HG02798 (cell line): Measurements from ENCODE around the gene HSPA12B.

Experiments
- ATAC-seq: cut with Tn5 transposase; IDR thresholded peaks from one replicate; pipeline ENCODE4 v1.9.1; 2021; ENCODE audit warnings: mild to moderate bottlenecking; ENCODE audit not compliant: unreplicated experiment, poor library complexity

HSPA12B gene

DNA sequence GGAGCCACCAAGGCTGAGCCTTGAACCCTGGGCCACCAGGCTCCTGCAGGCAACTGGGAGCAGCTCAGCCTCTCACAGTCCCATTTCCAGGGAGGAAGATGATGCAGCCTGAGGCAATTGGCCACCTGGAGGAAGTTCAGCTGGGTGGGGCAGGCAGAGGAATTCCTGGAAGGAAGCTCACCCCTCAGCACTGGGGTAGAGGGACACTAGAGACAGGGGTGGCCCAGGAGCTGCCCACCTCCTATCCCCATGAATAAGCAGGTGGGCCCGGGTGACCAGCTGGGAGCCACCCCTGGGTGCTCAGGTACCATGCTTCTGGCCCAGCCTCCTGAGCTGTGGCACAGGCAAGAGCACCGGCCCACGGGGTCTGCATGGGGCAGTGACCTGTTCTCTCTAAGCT is 3.6 kb upstream of the HSPA12B start:
- ATAC-seq: no peak

DNA sequence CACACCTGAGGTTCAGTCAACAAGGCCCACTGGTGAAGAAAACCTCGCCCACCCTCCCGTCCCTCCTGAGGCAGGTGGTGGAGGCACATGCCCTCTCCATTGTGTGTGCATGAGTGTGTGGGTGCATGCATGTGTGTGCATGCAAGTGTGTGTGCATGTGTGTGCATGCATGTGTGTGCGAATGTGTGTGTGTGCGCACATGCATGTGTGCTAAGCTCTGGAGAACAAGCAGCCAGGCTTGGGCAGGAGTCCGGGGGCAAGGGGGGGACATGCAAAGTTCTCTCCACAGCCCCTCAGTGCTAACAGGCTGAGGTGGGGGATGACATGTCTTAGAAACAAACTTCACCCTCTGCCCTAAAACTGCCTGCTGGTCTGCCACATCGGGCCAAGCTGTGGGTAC is 3.1 kb upstream of the HSPA12B start:
- ATAC-seq: no peak

DNA sequence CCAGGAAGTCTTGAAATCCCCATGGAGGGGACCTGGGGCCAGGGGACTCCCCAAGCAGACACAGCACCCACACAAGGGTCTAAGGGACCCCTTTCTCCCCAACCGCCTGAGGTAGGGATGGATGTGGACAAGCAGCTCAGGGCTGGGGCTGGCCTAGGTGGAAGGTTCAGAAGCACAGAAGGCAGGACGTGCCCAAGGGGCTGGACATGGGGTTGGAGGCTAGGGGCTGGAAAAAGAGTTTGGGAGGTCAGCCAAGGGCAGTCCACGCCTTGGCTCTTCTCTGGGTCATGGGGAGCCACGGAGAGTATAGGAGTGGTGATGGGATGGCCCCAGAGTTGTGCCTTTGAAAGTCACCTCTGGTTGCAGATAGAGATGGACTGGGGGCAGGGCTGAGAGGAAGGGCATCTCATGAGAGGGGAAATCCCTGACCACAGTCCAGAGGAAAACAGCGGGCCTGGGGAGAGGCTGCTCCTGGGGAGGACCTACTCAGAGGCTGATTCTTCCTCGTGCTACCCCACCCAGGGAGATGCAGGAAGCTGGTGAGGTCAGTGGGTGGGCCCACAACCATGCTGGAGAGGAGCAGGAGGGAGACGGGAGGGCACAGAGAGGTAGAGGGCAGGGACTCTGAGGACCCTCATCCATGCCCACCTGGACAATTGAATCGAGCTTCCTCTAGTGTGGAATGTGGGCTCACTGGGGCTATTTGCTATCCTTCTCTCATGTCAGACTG is 2.5 kb upstream of the HSPA12B start:
- no peak for ATAC-seq

DNA sequence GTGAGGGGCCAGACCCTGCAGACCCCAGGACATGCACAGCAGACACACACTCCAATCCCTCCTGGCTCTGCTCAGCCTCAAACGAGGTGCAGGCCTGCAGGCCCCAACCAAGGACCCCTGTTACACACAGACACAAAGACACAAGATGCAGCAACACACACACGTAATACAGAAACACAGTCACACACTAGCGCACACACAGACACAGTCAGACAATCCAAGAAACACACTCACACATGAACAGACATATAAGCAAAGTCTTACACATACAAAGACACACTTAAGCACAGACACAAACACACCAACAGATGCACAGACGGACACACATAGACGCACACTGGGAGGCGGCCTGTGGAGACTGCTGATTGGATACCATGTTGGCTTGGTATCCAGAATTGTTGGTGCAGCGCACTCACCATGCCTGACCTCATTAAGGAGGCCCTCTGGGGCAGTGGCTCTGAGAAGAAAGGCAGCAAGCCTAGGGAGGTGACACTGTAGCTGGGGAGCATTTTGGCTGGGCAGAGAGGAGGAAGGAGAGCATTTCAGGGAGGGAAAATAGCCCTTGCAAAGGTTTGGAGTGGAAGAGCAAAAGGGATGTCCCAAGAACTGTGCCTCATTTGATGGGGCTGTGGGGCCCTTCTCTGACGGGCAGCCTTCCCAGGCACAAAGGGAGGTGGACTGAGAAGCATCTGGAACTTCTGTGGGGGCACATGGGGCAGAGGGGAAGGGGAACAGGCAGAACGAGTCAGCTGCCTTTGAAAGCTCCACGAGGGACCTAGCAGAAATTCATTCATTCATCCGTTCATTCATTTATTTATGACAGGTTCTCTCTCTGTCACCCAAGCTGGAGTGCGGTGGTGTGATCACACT is 1.4 kb upstream of the HSPA12B start:
- ATAC-seq: no peak

DNA sequence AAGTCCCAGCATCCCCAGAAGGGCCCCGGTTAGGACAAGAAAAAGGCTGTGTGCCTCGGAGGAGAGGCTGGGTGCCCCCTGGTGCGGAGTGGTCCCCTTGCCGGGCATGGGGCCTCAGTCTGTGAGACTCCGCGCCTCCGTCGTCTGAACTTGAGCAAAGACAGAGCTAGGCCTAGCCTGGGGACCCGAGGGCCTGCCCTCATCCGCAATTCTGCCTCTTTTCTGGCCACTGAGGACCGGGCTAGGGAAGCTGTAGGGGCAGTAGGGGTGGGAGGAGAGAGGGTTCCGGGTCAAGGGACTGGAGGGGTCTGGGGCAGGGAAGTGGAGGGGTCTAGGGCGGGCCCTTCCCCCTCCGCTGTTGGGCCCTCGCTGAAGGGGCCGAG is 550 bp upstream of the HSPA12B start:
- no peak for ATAC-seq

DNA sequence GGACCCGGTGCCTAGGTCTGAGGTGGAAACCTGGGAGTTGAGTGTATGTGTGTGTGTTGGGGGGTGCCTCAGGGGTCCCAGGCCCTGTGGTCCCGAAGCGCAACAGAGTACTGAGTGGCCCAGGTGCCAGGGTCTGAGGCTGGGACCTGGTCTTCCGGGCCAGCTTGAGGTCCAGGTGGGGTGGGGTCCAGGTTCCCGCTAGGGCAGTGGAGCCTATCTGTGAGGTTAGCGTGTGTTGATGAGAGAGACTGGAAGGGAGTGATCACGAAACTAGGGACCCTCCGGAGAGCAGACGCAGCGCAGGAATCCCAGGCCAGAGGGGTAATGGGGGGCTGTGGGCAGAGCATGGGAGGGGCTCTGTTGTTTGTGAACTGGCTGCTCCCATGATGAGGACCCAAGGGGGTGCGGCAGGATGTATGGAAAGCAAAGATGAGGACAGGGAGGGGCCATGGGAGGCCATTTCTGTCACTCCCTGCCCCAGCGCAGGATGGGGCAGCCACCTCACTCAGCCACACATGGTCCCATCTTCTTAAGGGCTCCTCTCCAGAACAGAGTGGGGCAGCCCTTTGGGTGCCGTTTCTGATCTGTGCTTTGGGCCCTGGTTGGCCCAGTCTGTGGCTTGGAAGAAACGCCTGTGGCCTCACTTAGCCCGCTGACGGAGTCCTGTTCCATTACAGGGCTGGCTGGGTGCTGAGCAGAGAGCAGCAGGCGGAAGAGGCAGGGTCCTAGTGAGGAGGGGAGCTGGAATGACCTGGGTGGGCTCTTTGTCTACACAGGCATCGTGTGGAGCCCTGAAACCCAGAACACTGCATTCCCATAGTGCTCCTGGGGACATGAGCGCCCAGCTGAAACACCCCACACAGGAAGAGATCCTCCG is 872 bp downstream of the HSPA12B start:
- no peak for ATAC-seq

DNA sequence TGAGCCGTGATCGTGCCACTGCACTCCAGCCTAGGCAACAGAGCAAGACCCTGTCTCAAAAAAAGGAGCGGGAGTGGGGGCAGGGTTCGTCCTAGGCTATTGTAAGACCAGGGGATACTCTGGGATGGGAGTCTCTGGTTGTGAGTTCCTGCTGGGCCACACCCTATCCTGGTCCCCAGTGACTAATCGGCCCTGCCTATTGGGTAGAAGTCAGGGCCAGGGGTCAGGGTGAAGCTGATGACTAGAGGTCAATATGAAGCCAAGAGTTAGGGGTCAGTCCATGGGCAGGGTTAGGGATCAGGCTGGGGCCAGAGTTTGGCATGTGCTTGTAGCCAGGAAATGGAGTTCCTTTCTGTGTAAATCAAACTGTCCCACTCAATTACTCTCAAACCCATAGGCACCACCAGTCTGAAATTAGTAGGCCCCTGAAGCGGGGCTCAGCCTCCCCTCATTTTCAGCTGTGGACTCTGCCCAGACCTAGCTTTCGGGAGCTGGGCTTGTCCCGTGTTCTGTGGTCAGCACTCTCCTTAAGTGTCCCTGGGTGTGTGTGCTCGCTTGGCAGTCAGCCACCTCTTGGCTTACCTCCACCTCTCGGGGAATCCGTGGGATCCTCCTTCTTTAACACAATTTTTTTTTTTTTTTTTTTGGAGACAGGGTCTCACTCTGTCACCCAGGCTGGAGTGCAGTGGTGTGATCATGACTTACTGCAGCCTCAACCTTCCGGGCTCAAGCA is 1.8 kb downstream of the HSPA12B start:
- no peak for ATAC-seq

DNA sequence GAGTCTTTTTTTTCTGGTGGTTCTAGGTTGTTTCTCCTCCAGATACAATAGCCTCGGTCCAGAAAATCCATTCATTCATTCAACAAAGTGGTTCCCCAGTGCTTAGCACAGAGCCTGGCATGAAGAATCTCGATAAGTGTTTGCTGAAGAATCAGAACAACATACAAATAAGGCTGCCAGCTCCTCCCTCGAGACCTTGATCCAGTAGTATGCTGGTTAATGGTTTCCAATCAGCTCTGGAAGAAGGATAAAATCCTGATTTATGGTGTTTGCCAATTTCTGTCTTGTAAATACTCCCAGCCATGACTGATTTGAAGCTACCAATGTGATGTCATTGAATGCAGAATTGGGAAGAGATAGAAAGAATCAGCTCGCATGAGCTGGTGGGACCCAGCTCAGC is 3.3 kb downstream of the HSPA12B start:
- ATAC-seq: no peak

DNA sequence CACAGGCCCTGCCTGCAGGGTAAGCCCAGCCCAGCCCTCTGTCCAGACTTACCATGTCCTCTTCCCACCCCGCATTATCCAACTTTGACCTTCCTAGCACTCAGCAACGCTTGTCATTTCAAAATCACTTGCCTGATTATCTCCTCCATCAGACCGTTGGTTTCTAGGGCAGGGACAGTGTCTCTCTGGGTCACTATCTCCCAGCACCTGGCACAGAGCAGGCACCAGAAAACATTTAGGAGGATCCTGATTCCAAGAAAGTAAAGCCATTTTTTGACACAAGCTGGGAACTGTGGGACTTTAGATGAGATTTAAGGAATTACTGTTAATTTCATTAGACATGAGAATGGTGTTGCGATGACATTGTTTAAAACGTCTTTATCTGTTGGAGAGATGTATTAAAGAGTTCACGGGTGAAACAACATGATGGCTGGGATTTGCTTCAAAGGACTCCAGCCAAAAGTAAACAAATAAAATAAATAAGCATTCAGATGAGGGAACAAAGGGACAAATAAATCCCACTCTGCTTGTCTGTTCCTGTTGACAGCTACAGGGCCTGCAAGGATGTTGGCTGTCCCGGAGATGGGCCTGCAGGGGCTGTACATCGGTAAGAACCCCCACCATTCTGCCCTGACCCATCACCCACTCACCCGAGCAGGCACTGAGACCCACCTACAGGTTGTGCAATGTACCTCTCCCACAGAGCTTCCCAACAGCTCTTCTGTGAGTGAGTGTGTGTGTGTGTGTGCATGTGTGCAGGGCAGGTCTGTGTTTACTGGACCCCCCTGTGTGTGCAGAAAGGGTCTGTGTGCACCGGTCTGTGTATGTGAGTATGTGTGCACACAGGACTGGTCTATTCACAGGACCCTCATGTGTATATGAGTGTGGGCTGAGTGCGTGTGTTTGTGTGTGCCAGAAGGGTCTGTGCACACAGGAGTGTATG is 5.9 kb downstream of the HSPA12B start:
- ATAC-seq: no peak

DNA sequence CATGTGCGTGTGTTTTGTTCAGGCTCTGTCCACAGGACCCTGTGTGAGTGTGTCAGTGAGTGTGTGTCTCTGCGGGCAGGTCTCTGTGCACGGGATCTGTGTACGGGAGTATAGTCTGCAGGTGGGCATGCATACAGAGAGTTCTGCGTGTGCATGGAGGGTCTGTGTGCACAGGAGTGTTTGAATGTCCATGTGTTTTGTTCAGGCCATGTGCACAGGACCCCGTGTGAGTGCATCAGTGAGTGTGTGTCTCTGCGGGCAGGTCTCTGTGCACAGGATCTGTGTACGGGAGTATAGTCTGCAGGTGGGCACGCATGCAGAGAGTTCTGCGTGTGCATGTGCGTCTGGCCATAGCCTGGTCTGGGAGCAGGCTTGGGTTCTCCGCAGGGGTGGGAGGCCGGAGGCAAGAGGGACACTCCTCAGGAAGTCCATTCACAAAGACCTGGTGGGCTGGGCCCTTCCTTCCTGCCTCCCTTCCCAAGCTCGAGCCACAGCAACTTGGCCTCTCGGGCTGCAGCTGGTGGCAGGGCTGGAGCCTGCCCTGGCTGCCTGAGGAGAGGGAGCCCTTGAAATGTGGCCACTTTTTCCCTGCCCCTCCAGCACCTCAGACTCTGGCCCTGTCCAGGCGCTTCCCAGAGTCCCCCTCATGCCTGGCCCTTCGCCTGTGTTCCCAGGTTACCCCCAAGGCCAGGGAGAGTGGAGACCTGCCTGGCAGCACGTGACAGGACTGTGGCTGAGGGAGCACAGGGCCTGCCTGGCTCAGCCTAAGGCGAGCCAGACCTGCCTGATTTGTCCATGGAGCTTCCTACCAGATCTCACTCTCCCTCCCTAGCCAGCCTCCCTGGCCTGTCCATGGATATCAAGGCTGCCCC is 6.8 kb downstream of the HSPA12B start:
- ATAC-seq: no peak

DNA sequence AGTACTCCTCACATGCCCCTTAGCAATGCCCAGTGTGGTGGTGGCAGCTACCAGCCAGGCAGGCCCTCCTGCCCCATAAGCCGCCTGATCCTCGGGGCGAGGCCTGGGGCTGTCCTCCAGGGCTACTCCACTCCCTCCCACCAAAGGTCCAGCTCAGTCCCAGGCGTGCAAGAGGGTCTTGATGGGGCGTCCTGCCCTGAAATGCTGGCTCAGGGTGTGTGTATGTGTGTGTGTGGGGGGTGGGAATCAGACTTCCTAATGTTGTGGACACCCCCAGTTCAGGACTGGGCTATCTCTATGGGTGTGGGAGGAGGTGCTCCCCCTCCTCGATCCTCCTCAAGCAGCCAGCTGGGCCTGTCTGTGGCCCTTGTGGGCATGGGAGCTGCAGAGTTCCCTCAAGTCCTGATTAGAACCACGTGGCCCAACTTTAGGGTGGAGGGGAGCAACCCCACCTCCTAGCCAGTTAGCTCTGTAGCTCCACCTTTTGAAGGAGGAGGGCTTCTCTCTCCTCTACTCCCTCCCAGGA is 7.5 kb downstream of the HSPA12B start:
- no peak for ATAC-seq

DNA sequence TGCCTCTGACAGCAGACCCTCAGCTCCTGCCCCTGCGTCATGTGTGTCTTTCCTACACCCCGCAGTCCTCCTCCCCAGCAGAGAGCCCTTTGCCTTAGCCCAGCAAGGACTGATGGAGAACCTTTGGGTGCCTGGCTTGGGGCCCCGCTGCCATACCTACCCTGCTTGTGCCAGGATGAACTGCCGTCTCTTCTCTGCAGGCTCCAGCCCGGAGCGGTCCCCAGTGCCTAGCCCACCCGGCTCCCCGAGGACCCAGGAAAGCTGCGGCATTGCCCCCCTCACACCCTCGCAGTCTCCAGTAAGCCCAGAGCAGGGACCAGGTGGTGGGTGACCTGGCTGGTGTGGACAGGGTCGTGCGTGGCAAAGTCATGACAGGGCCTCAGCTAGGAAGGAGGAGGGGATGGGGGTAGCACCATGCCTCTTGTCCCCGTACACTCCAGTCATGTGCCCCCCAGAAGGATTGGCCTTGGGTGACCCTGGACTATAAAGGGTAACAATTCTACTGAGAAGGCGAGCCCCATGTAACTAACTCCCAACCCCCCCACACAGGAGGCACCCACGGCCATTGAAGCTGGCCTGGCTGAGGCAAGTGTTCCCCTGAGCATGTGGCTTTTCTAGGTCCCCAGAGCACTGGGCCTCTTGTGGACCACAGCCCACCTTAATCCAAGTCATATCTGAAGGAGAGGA is 8.3 kb downstream of the HSPA12B start:
- no peak for ATAC-seq

DNA sequence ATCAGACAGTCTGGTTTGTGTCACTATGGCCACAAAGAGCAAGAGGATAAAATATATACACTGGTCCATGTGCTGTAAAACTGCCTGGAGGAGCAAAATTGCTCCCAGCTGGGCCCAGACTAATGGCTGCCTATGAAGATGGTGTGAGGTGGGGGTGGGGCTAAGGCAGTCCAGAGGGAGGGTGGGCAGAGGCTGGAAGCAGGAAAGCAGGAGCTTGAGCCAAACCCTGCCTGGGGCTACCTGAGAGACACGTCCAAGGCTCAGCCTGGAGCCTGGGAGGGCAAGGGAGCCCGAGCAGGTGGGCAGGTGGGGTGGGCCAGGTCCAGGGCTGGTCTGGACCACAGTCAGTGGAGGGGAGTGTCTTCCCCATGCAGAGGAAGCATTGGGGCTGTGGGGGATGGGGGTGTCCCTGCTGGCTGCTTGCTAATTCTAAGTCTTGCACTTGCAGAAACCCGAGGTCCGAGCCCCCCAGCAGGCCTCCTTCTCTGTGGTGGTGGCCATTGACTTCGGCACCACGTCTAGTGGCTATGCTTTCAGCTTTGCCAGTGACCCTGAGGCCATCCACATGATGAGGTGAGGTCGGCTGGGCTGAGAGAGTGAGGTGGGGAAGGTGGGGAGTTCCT is 9.5 kb downstream of the HSPA12B start:
- ATAC-seq: no peak

DNA sequence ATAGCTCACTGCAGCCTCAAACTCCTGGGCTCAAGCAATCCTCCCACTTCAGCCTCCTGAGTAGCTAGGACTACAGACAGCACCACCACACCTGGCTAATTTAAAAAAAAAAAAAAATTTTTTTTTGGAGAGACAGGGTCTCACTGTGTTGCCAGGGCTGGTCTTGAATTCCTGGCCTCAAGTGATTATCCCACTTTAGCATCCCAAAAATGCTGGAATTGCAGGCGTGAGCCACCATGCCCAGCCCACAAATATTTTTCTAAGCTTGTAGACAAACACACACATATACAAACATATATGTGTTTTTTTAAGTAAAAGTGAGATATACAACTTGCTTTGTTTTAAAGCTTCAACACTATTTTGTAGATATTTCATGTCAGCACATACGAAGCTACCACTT is 10.8 kb downstream of the HSPA12B start:
- no peak for ATAC-seq

DNA sequence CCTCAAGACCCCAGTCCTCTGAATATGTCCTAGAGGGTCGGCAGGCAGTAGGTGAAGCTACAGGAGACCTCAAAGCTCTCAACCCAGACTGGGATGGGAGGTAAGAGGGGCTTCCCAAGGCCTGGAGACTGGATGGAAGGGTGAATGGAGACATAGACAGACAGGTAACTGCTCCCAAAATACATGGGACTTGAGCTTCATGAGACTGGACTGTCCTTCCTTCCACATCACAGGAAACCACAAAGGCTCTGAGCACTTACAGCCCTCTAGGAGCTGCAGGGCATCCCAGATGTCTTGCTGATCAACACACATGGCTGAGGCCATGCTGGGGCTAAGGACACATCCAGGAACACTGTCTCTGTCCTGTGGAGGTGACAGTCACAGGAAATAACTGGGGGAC is 11.6 kb downstream of the HSPA12B start:
- no peak for ATAC-seq

DNA sequence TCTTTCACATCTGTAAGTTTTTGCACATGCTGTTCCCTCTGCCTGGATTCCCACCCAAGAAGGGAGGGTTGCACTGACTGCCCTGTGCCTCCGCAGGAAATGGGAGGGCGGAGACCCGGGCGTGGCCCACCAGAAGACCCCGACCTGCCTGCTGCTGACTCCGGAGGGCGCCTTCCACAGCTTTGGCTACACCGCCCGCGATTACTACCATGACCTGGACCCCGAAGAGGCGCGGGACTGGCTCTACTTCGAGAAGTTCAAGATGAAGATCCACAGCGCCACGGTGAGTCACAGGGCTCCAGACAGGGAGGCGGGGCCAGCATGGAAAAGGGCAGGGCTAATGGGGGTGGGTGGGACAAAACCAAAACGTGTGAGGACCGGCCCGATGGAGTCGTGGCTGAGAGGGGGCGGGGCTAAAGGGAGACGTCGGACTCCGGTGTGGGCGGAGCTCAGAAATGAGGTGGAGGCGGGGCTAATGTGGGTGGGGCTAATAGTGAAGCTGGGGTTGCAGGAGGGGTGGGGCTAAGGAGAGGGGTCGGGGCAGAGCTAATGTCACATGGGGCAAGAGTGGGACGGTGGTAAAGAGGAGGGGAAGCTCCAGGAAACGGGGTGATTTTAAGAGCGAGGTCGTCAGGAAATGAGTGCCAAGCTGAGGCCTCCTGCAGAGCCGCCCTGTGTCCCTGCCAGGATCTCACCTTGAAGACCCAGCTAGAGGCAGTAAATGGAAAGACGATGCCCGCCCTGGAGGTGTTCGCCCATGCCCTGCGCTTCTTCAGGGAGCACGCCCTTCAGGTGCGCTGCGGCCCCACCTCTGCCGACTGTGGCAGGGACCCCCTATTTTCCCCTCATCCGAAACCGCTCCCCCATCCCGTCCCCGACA is 12.6 kb downstream of the HSPA12B start:
- ATAC-seq: no peak
